Calu3 (cell line): ENCODE results near the gene SYNPR. TPM values are rescaled to one million over a fixed set of nuclear protein-coding genes. Genes with fewer than 3 reads are reported as not detected.

Experiments
- BruUV-seq: library from RNA; stranded (reverse); fragments of 400-500 nt; replicated peaks from 2 replicates; lab custom pipeline; 2021; lab: Mats Ljungman, UMichigan
- CTCF ChIA-PET: fragments of 300-600 bp; sonication (Branson Sonifier 250); formaldehyde crosslinking; loops from one replicate; lab custom pipeline; 2022; ENCODE audit warnings: antibody characterized with exemption; lab: Charles Lee
- DNase-seq: peaks from one replicate; pipeline ENCODE4 v3.0.0; 2022
- H3K27ac Mint-ChIP-seq: one replicate; pipeline ENCODE4 v1.8.0; 2022; ENCODE audit warnings: mixed read lengths; ENCODE audit not compliant: unreplicated experiment
- H3K27me3 Mint-ChIP-seq: one replicate; pipeline ENCODE4 v1.8.0; 2022; ENCODE audit warnings: mixed read lengths; ENCODE audit not compliant: unreplicated experiment
- H3K36me3 Mint-ChIP-seq: one replicate; pipeline ENCODE4 v1.8.0; 2022; ENCODE audit warnings: mild to moderate bottlenecking, moderate library complexity, mixed read lengths; ENCODE audit not compliant: insufficient read depth, unreplicated experiment
- H3K4me1 Mint-ChIP-seq: one replicate; pipeline ENCODE4 v1.8.0; 2022; ENCODE audit warnings: mild to moderate bottlenecking, low read depth, mixed read lengths; ENCODE audit not compliant: unreplicated experiment
- H3K4me3 Mint-ChIP-seq: one replicate; pipeline ENCODE4 v1.8.0; 2022; ENCODE audit warnings: mild to moderate bottlenecking, low read depth, moderate library complexity, mixed read lengths; ENCODE audit not compliant: unreplicated experiment
- H3K9me3 Mint-ChIP-seq: one replicate; pipeline ENCODE4 v1.8.0; 2022; ENCODE audit warnings: low read depth, mixed read lengths; ENCODE audit not compliant: unreplicated experiment
- CTCF ChIP-seq: fragments of 200-600 bp; IDR thresholded peaks from one replicate; pipeline ENCODE4 v1.8.0; 2022; ENCODE audit warnings: antibody characterized with exemption; ENCODE audit not compliant: unreplicated experiment
- intact Hi-C: fragments of 100-400 bp; cut with micrococcal nuclease; formaldehyde crosslinking; loops from one replicate; pipeline ENCODE4 v1.10.0; 2022; ENCODE audit not compliant: unreplicated experiment
- total RNA-seq: library from RNA; stranded (reverse); gene quantifications from 2 replicates; pipeline ENCODE4 v1.2.3, GENCODE V29; 2022

Gene SYNPR
- total RNA-seq, 1 experiment from 2014 or later, result 0.90 TPM

DNA sequence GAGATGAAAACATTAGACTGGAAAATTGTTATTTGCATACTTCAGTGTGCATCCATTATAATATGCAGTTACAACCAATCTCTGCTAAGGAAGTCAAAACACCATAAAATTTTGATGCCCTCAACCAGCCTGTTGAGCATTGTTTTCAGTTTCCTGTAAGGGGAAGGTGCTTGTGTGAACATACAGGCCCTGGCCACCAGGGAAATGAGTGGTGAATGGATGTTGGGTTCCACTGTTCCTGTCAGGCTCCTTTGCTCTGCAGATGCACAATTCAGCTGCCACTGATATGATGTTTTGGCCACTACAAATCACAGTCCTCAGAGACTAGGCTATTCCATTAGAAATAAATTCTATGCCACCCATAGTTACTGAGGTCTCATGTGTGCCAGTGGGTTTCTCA is 184.6 kb downstream of the SYNPR start:
- H3K9me3 Mint-ChIP-seq, result no peaks in the 10 kb centered on the region
- DNase-seq, result no peak
- BruUV-seq, result no TSS peak
- CTCF ChIA-PET, result no interaction called here
- intact Hi-C loops, result no loop called here
- no peaks in the 10 kb centered on the region for H3K36me3 Mint-ChIP-seq
- H3K4me1 Mint-ChIP-seq, result no peaks in the 10 kb centered on the region
- no peak overlapping the region for H3K27ac Mint-ChIP-seq
- no peak for TF ChIP-seq CTCF
- no peaks in the 10 kb centered on the region for H3K27me3 Mint-ChIP-seq
- H3K4me3 Mint-ChIP-seq, result no peak overlapping the region

- Mint-ChIP-seq H3K27ac (no peak overlapping the region), H3K27me3 (no peaks in the 10 kb centered on the region), H3K9me3 (no peaks in the 10 kb centered on the region), H3K4me3 (no peak overlapping the region), H3K36me3 (no peaks in the 10 kb centered on the region), H3K4me1 (no peaks in the 10 kb centered on the region)
- DNase-seq, result no peak
- intact Hi-C loops, result no loop called here
- CTCF ChIA-PET, result no interaction called here
- BruUV-seq, result no TSS peak
- no peak for TF ChIP-seq CTCF
Observed at GRCh38 chr3:63467392-63467791, 189.3 kb downstream of the SYNPR start.

DNA sequence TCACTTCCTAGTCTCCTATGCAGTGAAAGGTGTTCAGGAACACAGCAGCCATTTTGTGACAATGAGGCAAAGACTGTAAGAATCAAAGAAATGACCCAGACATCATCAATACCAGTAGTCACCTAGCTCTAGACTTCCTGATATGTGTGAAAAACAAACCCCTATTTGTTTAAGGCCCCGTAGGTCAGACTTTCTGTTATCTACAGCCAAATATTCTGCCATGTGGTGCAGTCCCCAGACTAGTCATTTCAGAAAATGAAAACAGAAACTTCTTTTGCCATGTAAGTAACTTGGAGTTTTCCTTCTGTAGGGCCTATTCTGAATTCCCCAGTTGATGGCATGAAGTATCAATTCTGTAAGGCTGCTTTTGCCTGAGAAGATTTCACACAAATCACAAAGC is 192.6 kb downstream of the SYNPR start:
- no peaks in the 10 kb centered on the region for H3K36me3 Mint-ChIP-seq
- TF ChIP-seq CTCF, result no peak
- intact Hi-C loops, result no loop called here
- peaks cover 24% of the 10 kb centered on the region for H3K27me3 Mint-ChIP-seq
- H3K9me3 Mint-ChIP-seq, result no peaks in the 10 kb centered on the region
- no peak overlapping the region for H3K27ac Mint-ChIP-seq
- DNase-seq, result no peak
- BruUV-seq, result no TSS peak
- no peak overlapping the region for H3K4me3 Mint-ChIP-seq
- H3K4me1 Mint-ChIP-seq, result no peaks in the 10 kb centered on the region
- CTCF ChIA-PET, result no interaction called here

DNA sequence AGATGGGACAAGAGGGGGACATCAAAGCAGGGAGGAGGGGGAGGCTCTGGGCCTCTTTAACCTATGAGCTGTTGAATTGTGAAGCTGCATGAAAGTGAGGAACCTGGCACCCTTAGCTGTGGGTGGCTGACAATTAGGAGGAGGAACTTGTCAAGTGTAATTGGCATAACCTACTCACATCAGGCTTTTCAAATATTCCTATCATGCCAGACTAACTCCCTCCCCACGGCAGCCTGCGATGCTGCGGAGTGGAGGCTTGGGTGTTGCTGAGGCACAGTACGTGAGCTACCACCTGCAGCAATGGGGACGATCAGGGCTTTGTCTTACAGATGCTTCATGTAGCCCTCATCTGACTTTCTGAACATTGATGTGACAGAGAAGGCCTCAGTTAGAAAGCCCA is 193.7 kb downstream of the SYNPR start:
- Mint-ChIP-seq H3K27me3 (peaks cover 34% of the 10 kb centered on the region), H3K36me3 (no peaks in the 10 kb centered on the region), H3K27ac (no peak overlapping the region), H3K4me1 (no peaks in the 10 kb centered on the region), H3K9me3 (no peaks in the 10 kb centered on the region), H3K4me3 (no peak overlapping the region)
- no peak for DNase-seq
- BruUV-seq, result no TSS peak
- CTCF ChIA-PET, result no interaction called here
- TF ChIP-seq CTCF, result no peak
- intact Hi-C loops, result no loop called here
